ENCODE measurements around the gene NPAS3. TPM values are rescaled to one million over a fixed set of nuclear protein-coding genes. Genes with fewer than 3 reads are reported as not detected.

The NPAS3 gene
- total RNA-seq, 2 experiments from 2014 or later = not detected

DNA sequence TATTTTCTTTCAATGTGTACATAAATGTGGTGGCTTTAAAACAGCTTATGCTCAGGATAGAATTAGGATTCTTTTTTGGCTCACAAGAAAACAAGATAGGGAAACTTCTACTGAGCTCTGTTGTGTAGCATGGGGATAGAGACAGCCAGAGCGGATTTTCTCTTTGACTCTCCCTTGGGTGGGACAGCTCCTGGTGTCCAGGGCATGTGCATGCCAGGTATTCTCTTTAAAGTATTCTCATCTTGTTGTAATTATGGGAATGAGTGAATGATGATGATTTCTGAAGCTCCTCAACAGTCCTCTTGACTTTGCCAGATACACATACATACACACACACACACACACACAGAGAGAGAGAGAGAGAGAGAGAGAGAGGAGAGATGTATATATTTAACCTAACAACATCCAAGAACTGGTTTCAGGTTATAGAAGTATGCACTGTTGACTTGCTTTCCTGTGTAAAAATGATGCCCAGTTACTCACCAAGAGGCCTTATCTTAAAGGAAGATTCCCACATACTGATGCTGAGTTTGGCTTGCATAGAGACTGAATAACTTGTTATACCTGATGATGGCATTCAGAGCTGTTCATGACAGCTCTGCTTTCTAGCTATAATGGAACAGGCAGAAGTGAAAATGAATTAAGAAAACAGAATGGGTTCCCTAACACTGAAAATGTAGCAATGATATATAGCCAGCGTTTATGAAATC is 624.7 kb downstream of the NPAS3 start:
- POLR2A ChIA-PET = no interaction called here
- CTCF ChIA-PET = no interaction called here

DNA sequence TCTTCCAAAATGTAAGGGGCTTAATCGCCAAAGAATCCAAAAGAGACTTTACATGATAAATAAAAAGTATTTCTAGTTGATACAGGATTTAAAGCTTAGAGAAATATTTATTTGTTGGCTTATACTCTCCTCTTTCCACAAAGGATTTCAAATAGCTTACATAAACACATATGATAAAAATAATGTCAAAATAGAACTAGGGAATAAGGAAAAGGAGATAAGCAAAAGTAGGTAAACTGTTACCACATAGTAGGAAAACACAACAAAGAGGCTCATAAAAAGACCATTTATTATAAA is 625.2 kb downstream of the NPAS3 start:
- CTCF ChIA-PET = no interaction called here
- POLR2A ChIA-PET = no interaction called here

DNA sequence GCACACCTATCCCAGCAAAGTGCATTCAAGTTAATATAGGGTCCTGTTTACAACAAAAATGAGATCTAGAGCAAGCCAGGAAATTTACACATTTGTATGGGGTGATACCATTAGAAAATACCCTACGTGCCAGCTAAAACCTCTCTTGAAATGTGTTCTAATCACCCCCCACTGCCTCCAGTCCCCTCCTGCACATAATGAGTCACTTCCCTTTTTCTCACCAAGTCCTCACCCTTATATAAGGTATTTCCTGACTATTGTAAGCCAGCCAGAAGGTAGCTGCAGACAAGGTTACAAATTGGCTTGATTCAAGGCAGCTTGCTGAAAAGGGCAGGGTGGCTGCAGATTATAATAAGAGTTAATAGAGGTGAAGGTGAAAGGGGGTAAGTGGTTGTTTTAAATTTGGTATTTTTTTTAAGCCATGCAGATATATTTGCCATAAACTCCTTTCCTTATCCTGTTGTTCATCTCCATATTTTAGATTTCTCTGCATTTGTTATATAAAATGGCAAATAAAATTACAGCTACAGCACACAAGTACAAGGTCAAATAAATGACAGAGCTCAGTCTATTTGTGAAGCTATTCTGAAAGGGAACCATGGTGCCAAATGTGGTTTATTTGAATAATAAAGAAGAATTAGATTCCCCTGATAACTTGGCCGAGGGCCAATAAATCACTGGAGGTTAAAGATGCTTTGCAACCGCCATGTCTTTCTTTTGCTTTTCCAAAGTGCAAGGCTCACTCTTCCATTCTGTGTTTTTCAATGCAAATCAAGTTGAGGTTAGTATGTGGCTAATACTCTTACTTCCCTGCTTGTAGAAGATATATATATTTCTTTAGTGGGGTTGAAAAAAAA is 626.3 kb downstream of the NPAS3 start:
- ChIA-PET CTCF (interaction anchor here (0.6 kb wide), 1 partner anchor 323 kb away, joined by 3 read pairs; no protein-coding TSS in a partner anchor), POLR2A (no interaction called here)

DNA sequence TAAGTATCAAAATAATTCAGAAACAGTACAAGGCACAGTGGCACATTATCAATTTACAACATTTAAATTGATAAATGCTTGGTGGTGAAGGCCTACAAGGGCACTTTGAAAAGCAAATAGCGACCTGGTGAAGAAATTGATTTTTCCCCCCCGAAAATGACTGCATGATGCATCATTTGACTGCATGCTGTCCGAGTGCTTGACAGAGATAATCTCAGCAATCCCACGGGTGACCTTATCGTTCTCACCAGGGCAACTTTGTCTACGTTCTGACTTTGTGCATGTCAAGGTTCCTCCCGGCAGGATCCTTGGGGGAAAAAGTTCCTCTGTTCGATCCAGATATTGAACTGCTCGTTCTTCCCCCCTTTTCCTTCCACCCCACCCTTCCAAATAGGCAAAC is 627.4 kb downstream of the NPAS3 start:
- POLR2A ChIA-PET = no interaction called here
- CTCF ChIA-PET = interaction anchor here (0.6 kb wide), 1 partner anchor 322 kb away, joined by 3 read pairs; no protein-coding TSS in a partner anchor

DNA sequence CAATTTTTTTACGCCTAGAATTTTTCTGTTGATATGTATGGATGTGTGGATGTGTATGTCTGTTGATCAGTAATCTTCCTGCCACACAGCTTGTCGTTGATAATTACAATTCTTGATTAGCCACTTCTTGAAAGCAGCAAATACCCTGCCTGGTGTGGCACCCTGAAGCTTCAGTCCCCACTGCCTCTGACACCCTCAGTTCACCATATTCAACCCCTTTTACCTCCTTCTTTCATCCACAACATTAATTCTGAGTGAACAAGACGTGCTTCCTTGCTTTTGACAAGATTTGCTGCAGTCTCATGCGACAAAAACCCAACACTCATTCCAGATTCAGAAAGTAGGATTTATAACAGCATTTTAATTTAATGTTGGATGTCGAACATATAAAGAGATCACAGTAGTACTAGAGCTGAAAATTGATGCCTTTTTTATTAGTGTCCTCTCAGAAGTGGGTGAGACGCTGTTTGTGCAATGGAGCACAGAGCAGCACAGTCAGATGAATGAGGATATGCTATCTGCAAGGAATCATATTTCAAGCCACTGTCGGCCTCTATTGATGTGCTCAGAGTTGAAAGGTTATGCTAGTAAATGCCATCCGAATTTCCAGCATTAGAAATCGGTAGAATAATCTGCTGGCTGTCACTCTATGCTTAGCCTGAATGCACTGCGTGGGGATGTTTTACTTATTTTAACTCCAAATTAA is 628.5 kb downstream of the NPAS3 start:
- ChIA-PET POLR2A (no interaction called here), CTCF (no interaction called here)

DNA sequence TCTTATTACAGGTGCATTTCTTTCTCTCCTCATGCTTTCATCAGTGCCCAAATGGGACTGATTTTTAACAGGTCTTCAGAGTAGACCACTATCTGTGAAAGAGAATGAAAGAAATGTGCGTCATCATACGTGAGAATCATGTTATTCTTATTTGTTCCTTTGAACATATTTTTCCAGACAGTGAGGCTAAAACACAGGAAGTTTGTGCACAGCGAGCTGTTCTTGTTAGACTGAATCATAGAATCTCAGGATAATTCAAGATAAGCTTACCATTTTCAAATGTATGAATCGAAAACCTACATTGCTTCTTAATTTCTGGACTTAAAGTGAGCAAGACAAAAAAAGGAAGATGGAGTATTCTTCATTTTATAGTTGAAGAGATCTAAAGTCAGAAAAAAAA is 629.1 kb downstream of the NPAS3 start:
- POLR2A ChIA-PET = no interaction called here
- CTCF ChIA-PET = no interaction called here

DNA sequence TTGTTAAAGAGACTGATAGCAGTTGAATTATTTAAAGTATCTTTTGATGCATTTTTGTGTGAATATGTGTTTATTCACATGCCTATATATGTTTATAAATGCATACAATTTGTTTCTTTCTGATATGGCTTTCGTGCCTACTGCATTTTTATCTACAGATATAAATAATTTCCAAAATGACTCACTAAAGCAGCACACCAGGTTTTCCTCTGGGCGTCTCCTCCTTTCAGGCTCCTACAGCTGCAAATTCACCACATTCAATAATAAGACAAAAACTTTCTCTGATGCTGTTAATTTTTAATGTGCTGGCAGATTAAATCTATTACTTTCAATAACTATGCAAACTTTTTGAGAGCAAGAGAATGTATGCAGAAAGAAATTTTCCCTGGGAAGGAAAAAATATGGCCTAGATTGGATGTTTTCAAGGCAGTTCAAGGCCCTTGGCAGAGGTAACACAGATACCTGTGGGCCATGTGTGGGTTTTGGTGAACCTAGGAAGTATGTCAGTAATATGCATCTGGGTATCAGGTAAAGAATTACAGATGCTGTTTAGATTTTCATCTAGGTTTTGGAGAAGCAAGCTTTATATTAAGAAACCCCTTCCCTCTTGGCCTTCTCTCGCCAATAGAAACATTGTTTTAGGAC is 630.4 kb downstream of the NPAS3 start:
- ChIA-PET CTCF (no interaction called here), POLR2A (no interaction called here)

DNA sequence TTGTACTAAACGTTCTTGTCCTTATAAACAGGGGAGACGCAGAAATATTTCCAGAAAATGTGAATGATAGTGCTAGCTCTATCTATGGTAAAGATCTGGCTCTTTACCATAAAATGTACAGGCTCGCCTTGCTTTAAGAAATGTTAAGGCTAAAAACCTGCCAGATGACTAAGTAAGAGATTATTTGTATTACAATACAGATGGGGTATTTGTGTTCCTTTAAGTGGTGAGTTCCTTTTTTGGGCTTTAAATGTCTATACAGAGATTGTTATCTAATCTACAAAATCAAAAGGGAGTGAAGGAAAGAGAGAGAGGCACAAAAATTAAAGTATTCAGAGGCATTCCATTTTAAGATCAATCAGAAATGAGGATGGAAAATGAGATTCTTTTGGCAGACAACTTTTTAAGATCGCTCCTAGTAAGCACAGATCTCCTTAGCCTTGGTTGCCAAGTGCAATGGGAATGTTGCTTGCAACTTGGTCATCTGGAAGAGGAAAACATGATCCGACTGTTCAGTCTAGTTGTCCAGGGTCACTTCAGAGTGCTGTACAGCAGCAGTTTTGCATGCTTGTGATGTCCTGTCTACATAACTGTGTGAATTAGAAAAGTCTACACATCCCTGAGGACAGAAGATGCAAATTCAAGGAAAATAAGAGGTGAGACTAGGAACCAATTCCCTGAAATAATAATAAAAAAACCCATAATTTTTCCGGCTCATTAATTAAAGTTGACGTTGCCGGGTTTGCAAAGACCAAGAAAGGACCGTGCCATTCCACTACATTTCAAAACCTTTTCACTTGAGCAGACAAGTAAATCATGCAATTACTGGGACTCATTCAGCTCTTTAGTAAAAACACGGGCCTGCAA is 631.4 kb downstream of the NPAS3 start:
- CTCF ChIA-PET = no interaction called here
- POLR2A ChIA-PET = no interaction called here

DNA sequence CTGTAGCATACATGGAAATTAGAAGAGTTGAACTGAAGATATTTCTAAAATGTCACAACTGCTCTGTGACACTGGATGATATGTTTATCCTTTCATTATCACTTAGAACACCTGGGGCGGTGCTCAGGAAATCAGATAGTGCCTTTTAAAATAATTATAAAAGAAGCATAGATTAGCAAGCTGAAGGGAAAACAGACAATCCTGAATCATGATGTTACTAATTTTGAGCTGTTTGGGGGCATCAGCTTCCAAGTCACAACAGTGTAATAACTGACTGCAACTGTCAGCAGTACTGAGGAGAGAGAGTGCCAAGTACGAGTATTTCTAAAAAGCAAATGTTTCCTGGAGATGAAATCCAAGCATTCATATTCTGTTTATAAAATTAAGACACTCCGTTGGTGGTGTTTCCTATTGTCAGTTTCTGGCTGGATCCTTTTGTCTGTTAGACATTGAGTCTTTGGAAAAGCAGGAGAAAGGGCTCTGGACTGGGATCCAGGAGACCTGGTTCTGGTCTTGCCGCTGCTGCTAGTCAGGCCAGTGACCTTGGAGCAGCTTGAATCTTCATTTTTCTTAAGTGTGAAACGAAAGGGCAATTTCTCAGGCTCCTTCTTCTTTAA is 632.1 kb downstream of the NPAS3 start:
- ChIA-PET CTCF (no interaction called here), POLR2A (no interaction called here)

DNA sequence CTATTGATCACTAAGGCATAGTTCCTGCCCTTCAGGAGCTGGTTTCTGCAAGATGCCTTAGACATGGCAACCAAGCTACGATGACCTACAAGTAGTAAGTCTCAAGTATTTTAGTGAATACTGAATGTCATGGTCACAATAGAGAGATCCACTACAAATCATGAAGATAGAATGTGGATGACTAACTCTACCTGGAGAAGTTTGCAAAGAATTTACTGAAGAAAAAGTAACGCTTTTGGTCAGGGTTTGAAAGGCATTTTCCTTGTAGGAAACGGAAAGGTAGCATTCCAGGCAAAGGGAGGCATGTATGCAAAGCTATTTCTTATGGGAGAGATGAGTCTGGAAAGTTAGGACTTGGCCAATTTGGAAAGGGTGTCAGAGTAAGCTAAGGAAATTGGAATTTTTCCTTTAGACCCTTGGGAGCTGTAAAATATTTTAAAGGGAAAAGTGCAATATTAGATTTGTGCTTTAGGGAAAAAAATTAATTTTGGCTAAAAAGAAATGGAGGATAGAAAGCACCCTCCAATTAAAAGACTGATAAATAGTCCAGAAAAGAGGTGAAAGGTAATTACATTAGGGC is 634.7 kb downstream of the NPAS3 start:
- CTCF ChIA-PET = no interaction called here
- POLR2A ChIA-PET = no interaction called here

DNA sequence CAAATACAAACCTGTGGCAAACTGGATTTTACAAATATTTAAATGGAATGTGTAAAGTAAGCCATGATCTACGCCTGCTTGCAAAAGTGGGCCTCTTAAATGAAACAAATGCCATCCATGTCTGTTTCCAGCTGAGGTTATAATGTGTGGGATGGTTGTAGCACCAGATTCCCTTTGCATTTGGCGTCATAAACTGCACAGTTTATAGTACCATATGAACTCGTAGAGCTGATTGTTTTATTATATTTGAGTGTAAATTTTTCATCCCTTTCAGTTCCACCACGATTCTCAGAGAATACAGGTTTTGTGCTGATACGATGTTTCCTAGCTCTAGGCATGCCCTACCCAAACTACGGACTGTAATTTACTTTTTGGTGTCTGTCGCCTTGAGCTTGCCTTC is 637.3 kb downstream of the NPAS3 start:
- ChIA-PET CTCF (no interaction called here), POLR2A (no interaction called here)

DNA sequence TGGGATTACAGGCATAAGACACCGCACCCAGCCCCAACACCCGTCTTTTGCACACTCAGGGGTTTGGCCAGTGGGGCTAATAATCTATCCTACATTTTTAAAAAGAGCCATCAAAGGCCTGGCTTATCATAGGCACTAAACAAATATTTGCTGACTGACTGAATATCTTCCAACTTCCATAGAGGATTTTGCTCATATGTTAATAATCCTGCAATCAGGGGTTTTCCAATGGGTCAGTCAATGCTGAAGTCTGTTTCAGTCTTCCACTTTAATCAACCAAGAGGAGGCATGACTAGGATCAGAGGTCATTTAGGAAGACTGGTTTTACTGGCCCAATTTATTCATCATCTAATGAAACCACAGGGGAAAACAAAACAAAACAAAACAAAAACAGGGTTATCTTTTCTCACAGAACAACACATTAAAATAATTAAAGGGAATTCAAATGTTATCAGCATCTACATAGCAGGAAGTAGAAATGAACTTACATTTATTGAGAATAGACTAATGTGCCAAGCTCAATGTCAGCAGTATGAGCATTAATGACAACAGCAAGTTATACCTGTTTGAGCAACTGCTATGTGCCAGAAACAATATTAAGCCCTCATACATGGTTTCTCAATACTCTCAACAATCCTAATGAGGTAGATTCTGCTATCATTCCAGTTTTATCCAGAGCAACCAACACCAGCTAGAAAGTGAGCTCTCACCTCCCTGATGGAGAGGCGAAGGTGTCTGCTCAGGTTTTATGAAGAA is 640.0 kb downstream of the NPAS3 start:
- CTCF ChIA-PET = no interaction called here
- POLR2A ChIA-PET = no interaction called here

DNA sequence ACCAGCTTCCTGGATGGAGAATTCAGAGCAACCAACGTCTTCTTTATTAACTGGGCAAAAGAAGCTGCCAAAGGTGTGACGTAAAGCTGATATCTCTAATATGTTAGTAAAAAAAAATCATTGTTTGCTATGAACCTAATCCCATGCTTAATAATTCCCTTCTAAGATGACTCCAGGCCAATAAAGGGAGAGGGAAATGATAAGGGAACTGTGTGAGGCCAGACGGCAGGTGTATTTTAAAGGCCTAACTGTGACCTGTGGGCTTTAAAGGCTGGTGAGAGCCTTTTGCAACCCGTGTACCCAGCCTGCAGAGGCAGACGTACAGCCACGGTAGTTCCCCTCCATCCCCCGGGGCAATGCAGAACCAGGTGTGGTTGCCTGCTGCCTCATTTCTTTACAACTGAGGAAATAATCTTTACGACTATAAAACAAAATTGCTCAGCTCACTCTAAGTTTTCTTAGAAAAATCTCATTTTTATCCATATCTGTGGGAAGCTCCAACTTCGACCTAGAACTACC is 641.6 kb downstream of the NPAS3 start:
- ChIA-PET POLR2A (no interaction called here), CTCF (no interaction called here)

DNA sequence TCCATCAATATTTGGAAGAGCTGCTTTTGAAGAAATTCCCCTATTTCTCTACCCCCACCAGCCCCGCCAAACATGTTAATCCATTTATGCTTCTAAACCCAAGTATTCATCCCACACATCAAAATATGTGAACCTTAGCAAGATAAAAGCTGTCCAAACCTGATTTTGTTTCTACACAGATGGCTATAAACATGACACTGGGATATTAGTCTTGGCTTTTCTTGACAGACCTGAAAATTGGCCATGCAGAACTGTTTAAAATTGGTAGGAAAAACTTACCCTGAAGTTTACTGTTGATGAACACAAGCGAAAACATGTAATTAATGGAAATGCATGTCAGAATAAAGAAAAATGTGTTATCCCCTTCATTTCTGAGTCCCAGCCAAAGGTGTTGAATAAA is 642.2 kb downstream of the NPAS3 start:
- ChIA-PET POLR2A (interaction anchor here (0.6 kb wide), 1 partner anchor 454 kb away, joined by 5 read pairs; no protein-coding TSS in a partner anchor), CTCF (no interaction called here)

DNA sequence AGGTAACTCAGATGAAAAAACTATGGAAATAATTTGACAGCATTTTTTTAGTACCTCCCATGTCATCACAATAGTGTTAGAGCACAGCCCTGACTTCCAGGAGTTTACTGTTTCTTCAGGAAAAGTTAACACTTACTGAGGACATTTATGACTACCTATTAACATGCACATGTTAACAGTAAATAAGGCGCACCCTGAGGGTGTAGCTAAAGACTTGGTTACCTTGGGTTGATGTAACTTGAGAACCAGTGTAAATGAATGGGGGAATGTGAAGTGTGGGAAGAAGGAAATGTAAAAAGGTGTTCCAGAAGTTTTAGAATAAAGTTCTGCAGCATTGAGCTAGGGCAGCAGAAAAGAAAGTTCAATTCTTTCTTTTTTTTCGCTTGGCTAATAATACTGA is 646.0 kb downstream of the NPAS3 start:
- ChIA-PET POLR2A (no interaction called here), CTCF (no interaction called here)

DNA sequence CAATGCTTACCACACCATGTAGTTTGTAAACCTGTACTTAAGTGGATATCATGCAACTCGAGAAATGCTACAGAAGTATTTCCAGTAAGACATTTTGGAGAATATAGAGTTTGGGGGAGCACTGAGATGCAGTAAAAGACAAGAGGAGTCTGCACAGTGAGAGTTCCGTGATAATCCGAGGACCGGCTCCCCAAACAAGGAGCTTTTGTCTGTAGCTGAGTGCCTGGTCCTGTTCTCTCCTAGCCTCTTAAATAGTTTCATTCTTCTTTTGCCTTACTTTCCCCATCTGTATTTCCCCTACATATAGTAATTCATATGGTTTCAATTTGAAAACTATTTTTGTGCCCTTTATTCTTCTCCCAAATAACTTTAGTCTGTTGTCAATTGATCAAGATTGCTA is 648.1 kb downstream of the NPAS3 start:
- POLR2A ChIA-PET = no interaction called here
- CTCF ChIA-PET = no interaction called here

DNA sequence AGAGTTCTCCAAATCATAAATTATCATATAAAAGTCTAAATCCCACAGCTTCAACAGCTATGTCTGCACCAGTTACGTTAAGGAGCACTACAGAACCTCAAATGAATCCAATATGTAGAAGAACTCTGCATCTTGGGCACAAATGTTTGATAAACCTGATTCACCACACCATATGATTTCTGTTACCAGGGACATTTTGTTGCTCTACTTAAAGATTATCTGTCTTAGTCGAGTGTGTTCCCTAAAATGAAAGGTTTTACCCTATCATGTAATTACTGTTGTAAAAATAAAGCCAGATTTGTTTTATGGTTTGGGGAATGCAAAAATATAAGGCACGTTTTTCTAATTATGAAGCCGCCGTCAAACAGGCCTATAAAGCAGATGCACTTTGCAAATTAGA is 649.1 kb downstream of the NPAS3 start:
- CTCF ChIA-PET = no interaction called here
- POLR2A ChIA-PET = no interaction called here

DNA sequence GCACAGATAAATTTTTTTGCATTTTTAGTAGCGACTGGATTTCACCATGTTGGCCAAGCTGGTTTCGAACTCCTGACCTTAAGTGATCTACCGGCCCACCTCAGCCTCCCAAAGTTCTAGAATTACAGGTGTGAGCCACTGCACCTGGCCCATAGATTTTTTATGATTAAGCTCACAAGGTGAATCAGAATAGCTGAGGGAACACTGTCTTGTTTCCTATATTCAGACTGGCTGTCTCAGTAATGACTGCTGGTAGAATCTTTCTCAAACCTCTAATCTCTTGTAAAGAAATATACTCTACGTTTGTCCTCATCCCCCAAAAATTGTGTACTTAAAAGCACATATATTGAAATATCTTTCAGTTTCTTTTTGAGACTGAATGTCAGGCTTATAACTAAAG is 650.1 kb downstream of the NPAS3 start:
- POLR2A ChIA-PET = no interaction called here
- CTCF ChIA-PET = no interaction called here
